Stimulated activated CD4-positive, alpha-beta T cell treated with anti-CD3 and anti-CD28 coated beads, TNF-alpha, amount 100 ng/mL, for 4 hours (primary cell): Measurements from ENCODE around the gene TFPT.
A peak's percentile ranks its signal among the peaks of the same experiment; 100 is the strongest.

ENCODE experiments used
- DNase-seq, 3 experiments: peaks; one replicate each; pipeline ENCODE4 v3.0.0-alpha.2; 2020; ENCODE audit warnings: low read depth in 3 of 3

TFPT gene

GRCh38 chr19:54115109-54116063, at the start of gene TFPT, which contains the start of gene PRPF31:
Gene TFPT (minus strand): TSS chr19:54115657. CDS start chr19:54115269, 388 bp downstream.
Gene PRPF31 (plus strand): TSS chr19:54115754. CDS start chr19:54118279, 2,525 bp downstream.
- DNase-seq, result peak; percentile 77 to 94 (median 93)

GRCh38 chr19:54165222-54165621, 49.8 kb upstream of the TFPT start:
- DNase-seq, result no peak

- DNase-seq, result peak in 1 of 3 experiments; percentile 35
Measured at GRCh38 chr19:54164369-54165068, 49.1 kb upstream of the TFPT start.

GRCh38 chr19:54162884-54163283, 47.4 kb upstream of the TFPT start:
- DNase-seq, result no peak

- DNase-seq, result peak; percentile 65 to 75 (median 68)
Measured at GRCh38 chr19:54162241-54162805, 46.9 kb upstream of the TFPT start.

- no peak for DNase-seq
Measured at GRCh38 chr19:54160854-54161253, 45.4 kb upstream of the TFPT start.

- DNase-seq, result no peak
Measured at GRCh38 chr19:54160182-54160811, 44.8 kb upstream of the TFPT start.

- DNase-seq, result peak; percentile 85 to 99 (median 97)
Measured at GRCh38 chr19:54159352-54160181, 44.1 kb upstream of the TFPT start, which contains the start of gene LENG1. Gene LENG1 (minus strand): TSS chr19:54159721. CDS start chr19:54159695, 26 bp downstream.

GRCh38 chr19:54158812-54159351, 43.4 kb upstream of the TFPT start:
- no peak for DNase-seq

- no peak for DNase-seq
Measured at GRCh38 chr19:54156953-54157352, 41.5 kb upstream of the TFPT start.

- no peak for DNase-seq
Measured at GRCh38 chr19:54156490-54156889, 41.0 kb upstream of the TFPT start.

GRCh38 chr19:54155694-54156093, 40.2 kb upstream of the TFPT start:
- no peak for DNase-seq

- DNase-seq, result no peak
Measured at GRCh38 chr19:54154603-54155345, 39.3 kb upstream of the TFPT start.

- no peak for DNase-seq
Measured at GRCh38 chr19:54153731-54154326, 38.4 kb upstream of the TFPT start.

- no peak for DNase-seq
Measured at GRCh38 chr19:54152878-54153524, 37.5 kb upstream of the TFPT start.

GRCh38 chr19:54152267-54152666, 36.8 kb upstream of the TFPT start:
- DNase-seq, result no peak

- no peak for DNase-seq
Measured at GRCh38 chr19:54151362-54152035, 36.0 kb upstream of the TFPT start.
